Thyroid gland (tissue), 4 donors: ENCODE measurements around the gene EYS.

Source experiments
- CTCF ChIP-seq, 6 experiments: fragments of 200-600 bp in 3 of 6; fragments of 450-650 bp in 3 of 6; sonication (generic) in 3 of 6; IDR thresholded peaks; one replicate each; pipeline ENCODE4 v1.5.1; 2016 to 2019; ENCODE audit warnings: antibody characterized with exemption in 6 of 6, mild to moderate bottlenecking in 2 of 6, inconsistent platforms in 1 of 6, moderate library complexity in 1 of 6
- POLR2A ChIP-seq, 2 donors: fragments of 450-650 bp; IDR thresholded peaks; one replicate each; pipeline ENCODE4 v1.6.1; 2017; ENCODE audit warnings: antibody characterized with exemption in 2 of 2, mild to moderate bottlenecking in 2 of 2, moderate library complexity in 1 of 2

- TF ChIP-seq POLR2A (IDR thresholded peaks at IDR 0.05) (no peak), CTCF (IDR thresholded peaks at IDR 0.05) (no peak)
These were observed 137.5 kb downstream of the EYS start for GRCh38 chr6:65569505-65569904.
